AG04450 (cell line): ENCODE results near the gene PPP1R18. TPM values are rescaled to one million over a fixed set of nuclear protein-coding genes. Genes with fewer than 3 reads are reported as not detected.
"Not testable (repeated sequence)": the region's sequence is repeated elsewhere in the genome, so short reads cannot be mapped to it uniquely, and the experiment has no call there.

Experiments used
- CTCF ChIA-PET: fragments of 300-600, 350-600 bp; formaldehyde crosslinking; extraction: SDS; loops from one replicate; lab custom pipeline; 2022; ENCODE audit warnings: antibody characterized with exemption, inconsistent platforms; lab: Charles Lee
- POLR2A ChIA-PET: fragments of 350-600 bp; formaldehyde crosslinking; extraction: SDS; loops from one replicate; lab custom pipeline; 2021; ENCODE audit warnings: antibody characterized with exemption, inconsistent platforms; lab: Yijun Ruan, JAX
- DNase-seq: peaks from one replicate; pipeline ENCODE4 v3.0.0-alpha.2; 2011; ENCODE audit warnings: low read depth, low spot score
- H3K27ac ChIP-seq: one replicate; pipeline ENCODE4 v1.5.1; 2012; ENCODE audit warnings: low read depth, low read length, control low read depth
- H3K27me3 ChIP-seq: one replicate; pipeline ENCODE4 v1.6.0; 2012; ENCODE audit warnings: low read length; ENCODE audit not compliant: control insufficient read depth, insufficient read depth
- H3K4me3 ChIP-seq: 2 replicates; pipeline ENCODE4 v1.5.1; 2011; ENCODE audit warnings: mild to moderate bottlenecking, low read depth, low read length, control low read depth
- H3K9me3 ChIP-seq: 2 replicates; pipeline ENCODE4 v1.5.1; 2012; ENCODE audit warnings: low read length; ENCODE audit not compliant: control insufficient read depth, insufficient read depth
- polyA plus RNA-seq: library from polyadenylated mRNA; depleted of rRNA; stranded (reverse); fragments of >200 nt; gene quantifications from 2 replicates; pipeline ENCODE4 v1.2.3, GENCODE V29; 2011
- TF ChIP-seq, protein P1 (sequence below): IDR thresholded peaks from 2 replicates; pipeline ENCODE4 v1.5.1; 2011; ENCODE audit warnings: low read depth, low read length, control low read depth, inconsistent platforms

Gene PPP1R18
- polyA plus RNA-seq, 1 experiment: 83.2 TPM

GRCh38 chr6:30721198-30722024, 35.0 kb upstream of the PPP1R18 start:
- DNase-seq: peak; percentile 78
- CTCF ChIA-PET: interaction anchor here (0.6 to 5.0 kb wide), 17 partner anchors 10 to 1533 kb away, joined by 3 to 105 read pairs (median 5); partner anchors contain the start of genes DHX16 and VARS2
- TF ChIP-seq, protein P1, sequence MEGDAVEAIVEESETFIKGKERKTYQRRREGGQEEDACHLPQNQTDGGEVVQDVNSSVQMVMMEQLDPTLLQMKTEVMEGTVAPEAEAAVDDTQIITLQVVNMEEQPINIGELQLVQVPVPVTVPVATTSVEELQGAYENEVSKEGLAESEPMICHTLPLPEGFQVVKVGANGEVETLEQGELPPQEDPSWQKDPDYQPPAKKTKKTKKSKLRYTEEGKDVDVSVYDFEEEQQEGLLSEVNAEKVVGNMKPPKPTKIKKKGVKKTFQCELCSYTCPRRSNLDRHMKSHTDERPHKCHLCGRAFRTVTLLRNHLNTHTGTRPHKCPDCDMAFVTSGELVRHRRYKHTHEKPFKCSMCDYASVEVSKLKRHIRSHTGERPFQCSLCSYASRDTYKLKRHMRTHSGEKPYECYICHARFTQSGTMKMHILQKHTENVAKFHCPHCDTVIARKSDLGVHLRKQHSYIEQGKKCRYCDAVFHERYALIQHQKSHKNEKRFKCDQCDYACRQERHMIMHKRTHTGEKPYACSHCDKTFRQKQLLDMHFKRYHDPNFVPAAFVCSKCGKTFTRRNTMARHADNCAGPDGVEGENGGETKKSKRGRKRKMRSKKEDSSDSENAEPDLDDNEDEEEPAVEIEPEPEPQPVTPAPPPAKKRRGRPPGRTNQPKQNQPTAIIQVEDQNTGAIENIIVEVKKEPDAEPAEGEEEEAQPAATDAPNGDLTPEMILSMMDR: 0 out of 2 replicates have a peak, but pooled peaks have one; percentile 25
- no peaks in the 10 kb centered on the region for H3K9me3 ChIP-seq
- no peaks in the 10 kb centered on the region for H3K27me3 ChIP-seq
- H3K27ac ChIP-seq: peak overlapping the region; percentile 94
- POLR2A ChIA-PET: interaction anchor here (0.7 to 4.9 kb wide), 12 partner anchors 9 to 107 kb away, joined by 3 to 43 read pairs (median 4); partner anchors contain the start of genes DHX16, IER3 and NRM
- H3K4me3 ChIP-seq: peak overlapping the region; percentile 85

GRCh38 chr6:30720738-30721197, 34.3 kb upstream of the PPP1R18 start:
- TF ChIP-seq, protein P1: no peak
- H3K4me3 ChIP-seq: peak overlapping the region; percentile 85
- H3K27me3 ChIP-seq: no peaks in the 10 kb centered on the region
- no peak for DNase-seq
- ChIA-PET POLR2A (interaction anchor here (1.1 to 4.9 kb wide), 9 partner anchors 10 to 106 kb away, joined by 3 to 43 read pairs (median 6); partner anchors contain the start of genes DHX16, IER3 and NRM), CTCF (interaction anchor here (0.6 to 5.0 kb wide), 4 partner anchors 40 to 1255 kb away, joined by 3 to 105 read pairs (median 4); no protein-coding TSS in a partner anchor)
- peak overlapping the region; percentile 94 for H3K27ac ChIP-seq
- no peaks in the 10 kb centered on the region for H3K9me3 ChIP-seq

GRCh38 chr6:30719791-30720737, 33.6 kb upstream of the PPP1R18 start, which contains the start of gene TUBB:
Gene TUBB, plus strand, starts transcription at chr6:30720352. Its CDS starts 155 bp downstream, at chr6:30720507.
- H3K27ac ChIP-seq: peak within 1 kb of the TSS; percentile 94
- H3K4me3 ChIP-seq: peak within 1 kb of the TSS; percentile 85
- ChIA-PET CTCF (interaction anchor here (0.6 to 5.0 kb wide), 4 partner anchors 40 to 164 kb away, joined by 3 to 105 read pairs (median 4); partner anchors contain the start of gene DHX16), POLR2A (interaction anchor here (0.7 to 4.9 kb wide), 6 partner anchors 13 to 41 kb away, joined by 3 to 43 read pairs (median 4); partner anchors contain the start of genes IER3 and NRM)
- TF ChIP-seq, protein P1: no peak
- no peaks in the 10 kb centered on the region for H3K9me3 ChIP-seq
- DNase-seq: peak; percentile 94
- no peaks in the 10 kb centered on the region for H3K27me3 ChIP-seq

- POLR2A ChIA-PET: interaction anchor here (0.7 to 4.9 kb wide), 4 partner anchors 23 to 40 kb away, joined by 3 to 43 read pairs (median 4); partner anchors contain the start of gene NRM
- no peaks in the 10 kb centered on the region for H3K9me3 ChIP-seq
- no peak for DNase-seq
- peak overlapping the region; percentile 81 for H3K27ac ChIP-seq
- H3K4me3 ChIP-seq: peak overlapping the region; percentile 71
- no peaks in the 10 kb centered on the region for H3K27me3 ChIP-seq
- TF ChIP-seq, protein P1: no peak
- CTCF ChIA-PET: interaction anchor here (1.2 to 2.7 kb wide), 2 partner anchors 41 to 47 kb away, joined by 5 to 9 read pairs; partner anchors contain the start of gene DHX16
Observed at GRCh38 chr6:30719356-30719755, 32.9 kb upstream of the PPP1R18 start.

DNA sequence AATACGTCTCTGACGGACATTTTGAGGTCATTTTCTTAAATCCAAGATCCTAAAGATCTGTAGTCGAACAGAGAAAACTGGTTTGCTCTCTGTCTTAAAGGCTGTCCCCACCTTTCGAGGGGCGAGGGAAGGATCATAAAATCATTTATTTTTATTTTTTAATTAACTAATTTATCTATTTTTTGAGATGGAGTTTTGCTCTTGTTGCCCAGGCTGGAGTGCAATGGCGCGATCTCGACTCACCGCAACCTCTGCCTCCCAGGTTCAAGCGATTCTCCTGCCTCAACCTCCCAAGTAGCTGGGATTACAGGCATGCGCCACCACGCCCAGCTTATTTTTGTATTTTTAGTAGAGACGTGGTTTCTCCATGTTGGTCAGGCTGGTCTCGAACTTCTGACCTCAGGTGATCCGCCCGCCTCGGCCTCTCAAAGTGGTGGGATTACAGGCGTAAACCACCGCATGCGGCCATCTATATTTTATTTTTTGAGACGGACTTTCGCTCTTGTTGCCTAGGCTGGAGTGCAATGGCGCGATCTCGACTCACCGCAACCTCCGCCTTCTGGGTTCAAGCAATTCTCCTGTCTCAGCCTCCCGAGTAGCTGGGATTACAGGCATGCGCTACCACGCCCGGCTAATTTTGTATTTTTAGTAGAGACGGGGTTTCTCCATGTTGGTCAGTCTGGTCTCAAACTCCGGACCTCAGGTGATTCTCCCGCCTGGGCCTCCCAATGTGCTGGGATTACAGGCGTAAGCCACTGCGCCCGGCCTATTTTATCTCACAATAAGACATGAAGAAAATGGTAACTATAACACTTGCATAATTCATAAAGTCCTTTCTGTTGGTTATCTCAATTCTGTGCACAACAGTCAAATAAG, 31.6 kb upstream of the PPP1R18 start:
- CTCF ChIA-PET: interaction anchor here (0.9 to 2.7 kb wide), 4 partner anchors 30 to 362 kb away, joined by 3 to 9 read pairs (median 4); partner anchors contain the start of gene DHX16

More for the DNA sequence above, 31.6 kb upstream of the PPP1R18 start:
- H3K27ac ChIP-seq: peak overlapping the region; percentile 95
- DNase-seq, H3K9me3 ChIP-seq, H3K27me3 ChIP-seq: not testable (repeated sequence)
- POLR2A ChIA-PET: interaction anchor here (0.9 to 1.9 kb wide), 8 partner anchors 12 to 103 kb away, joined by 3 to 22 read pairs (median 5); partner anchors contain the start of gene NRM
- peak overlapping the region; percentile 52 for H3K4me3 ChIP-seq
